ENCODE data around the gene SLC16A5. TPM values are rescaled to one million over a fixed set of nuclear protein-coding genes. Genes with fewer than 3 reads are reported as not detected.

The SLC16A5 gene
- total RNA-seq, 1 donor from 2014 or later, result 3.0 TPM

DNA sequence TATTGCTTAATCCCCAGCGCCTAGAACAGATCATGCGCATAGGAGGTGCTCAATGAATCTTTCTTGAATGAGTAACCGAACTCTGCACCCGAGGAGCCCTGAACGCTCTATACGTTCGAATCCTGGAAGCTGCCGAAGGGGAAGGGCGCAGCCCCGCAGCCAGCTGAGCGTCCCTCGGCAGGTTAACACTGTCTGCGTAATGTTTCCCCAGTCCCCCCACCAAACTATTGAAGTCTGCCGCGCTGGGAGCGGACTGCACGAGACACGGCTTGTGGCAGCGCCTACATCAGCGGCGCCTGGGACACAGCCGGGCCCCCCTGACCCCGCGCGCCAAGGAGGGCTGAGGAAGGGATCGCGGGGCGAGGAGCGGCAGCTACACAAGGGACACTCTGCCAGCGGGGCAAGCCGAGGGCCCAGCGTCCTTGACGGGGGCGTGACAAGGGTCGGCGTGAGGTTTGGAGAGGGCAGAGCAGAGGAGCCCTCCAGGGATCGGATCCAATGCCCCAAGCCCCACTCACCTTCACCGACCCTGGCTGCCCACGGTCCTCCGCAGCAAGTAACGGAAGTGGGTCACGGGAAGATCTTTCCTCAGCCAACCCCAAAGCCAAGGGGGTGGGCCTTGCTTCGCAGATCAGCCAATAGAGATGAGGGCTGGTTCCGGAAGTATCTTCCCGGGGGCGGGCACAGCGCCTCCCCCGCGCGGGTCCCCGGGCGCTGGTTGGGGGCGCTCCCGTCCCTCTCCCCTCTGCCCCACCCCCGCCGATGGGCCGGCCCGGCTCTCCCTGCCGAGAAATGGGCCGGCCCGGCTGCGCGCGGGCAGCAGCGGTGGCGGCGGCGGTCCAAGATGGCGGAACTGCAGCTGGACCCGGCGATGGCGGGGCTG, 41.1 kb upstream of the SLC16A5 start, which contains the start of the genes ATP5PD and KCTD2:
Gene ATP5PD (minus strand): TSS at position 563 of the 883 bp plus-strand sequence. CDS start 4,319 bp downstream, outside the sequence.
Gene KCTD2 (plus strand): TSS at position 819 of the 883 bp plus-strand sequence. CDS start 26 bp downstream, at position 845.
- Mint-ChIP-seq H3K4me3 (ENCODE audit: unreplicated experiment) (peak within 1 kb of the TSS; percentile 96), H3K36me3 (ENCODE audit: low read depth) (peaks cover 2% of the 10 kb centered on the region), H3K27me3 (ENCODE audit: low read depth) (no peaks in the 10 kb centered on the region), H3K9me3 (ENCODE audit: low read depth) (no peaks in the 10 kb centered on the region), H3K27ac (ENCODE audit: unreplicated experiment) (peak within 1 kb of the TSS; percentile 97), H3K4me1 (ENCODE audit: low read depth) (peaks cover 34% of the 10 kb centered on the region)
- TF ChIP-seq, protein P1, sequence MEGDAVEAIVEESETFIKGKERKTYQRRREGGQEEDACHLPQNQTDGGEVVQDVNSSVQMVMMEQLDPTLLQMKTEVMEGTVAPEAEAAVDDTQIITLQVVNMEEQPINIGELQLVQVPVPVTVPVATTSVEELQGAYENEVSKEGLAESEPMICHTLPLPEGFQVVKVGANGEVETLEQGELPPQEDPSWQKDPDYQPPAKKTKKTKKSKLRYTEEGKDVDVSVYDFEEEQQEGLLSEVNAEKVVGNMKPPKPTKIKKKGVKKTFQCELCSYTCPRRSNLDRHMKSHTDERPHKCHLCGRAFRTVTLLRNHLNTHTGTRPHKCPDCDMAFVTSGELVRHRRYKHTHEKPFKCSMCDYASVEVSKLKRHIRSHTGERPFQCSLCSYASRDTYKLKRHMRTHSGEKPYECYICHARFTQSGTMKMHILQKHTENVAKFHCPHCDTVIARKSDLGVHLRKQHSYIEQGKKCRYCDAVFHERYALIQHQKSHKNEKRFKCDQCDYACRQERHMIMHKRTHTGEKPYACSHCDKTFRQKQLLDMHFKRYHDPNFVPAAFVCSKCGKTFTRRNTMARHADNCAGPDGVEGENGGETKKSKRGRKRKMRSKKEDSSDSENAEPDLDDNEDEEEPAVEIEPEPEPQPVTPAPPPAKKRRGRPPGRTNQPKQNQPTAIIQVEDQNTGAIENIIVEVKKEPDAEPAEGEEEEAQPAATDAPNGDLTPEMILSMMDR (IDR thresholded peaks at IDR 0.05), result peak; percentile 33
- DNase-seq (ENCODE audit: low spot score), result peak; percentile 96

DNA sequence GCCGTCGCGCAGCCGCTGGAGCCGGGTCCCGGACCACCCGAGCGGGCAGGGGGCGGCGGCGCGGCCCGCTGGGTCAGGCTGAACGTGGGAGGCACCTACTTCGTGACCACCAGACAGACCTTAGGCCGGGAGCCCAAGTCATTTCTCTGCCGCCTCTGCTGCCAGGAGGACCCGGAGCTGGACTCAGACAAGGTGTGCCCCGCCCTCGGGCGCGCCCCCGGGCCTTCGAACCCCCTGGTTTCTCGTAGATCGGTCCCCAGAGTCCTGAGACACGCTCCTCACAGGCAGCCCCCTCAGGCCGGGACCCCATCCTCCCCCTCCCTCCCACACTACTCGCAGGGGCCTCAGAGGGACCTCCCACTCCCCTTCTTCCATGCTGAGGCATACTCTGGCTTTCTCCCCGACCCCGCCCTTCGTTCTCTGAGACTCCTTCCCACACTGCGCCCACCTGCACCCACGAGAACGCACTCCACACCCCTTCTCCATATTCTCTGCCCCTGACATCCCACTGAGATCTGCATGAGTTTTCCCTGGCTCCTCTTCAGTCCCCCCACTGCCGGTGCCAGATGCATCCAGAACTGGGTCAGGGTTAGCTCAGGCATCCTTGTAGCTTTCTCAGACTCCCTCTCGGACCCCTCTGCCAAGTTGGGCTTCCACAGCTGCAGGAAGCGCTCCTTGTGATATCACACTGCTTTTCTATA, 40.2 kb upstream of the SLC16A5 start:
- Mint-ChIP-seq H3K4me1 (ENCODE audit: low read depth) (peaks cover 34% of the 10 kb centered on the region), H3K27ac (ENCODE audit: unreplicated experiment) (peak overlapping the region; percentile 87), H3K36me3 (ENCODE audit: low read depth) (peaks cover 4% of the 10 kb centered on the region), H3K27me3 (ENCODE audit: low read depth) (no peaks in the 10 kb centered on the region), H3K4me3 (ENCODE audit: unreplicated experiment) (peak overlapping the region; percentile 96), H3K9me3 (ENCODE audit: low read depth) (no peaks in the 10 kb centered on the region)
- TF ChIP-seq, protein P1 (IDR thresholded peaks at IDR 0.05), result no peak
- DNase-seq (ENCODE audit: low spot score), result no peak

DNA sequence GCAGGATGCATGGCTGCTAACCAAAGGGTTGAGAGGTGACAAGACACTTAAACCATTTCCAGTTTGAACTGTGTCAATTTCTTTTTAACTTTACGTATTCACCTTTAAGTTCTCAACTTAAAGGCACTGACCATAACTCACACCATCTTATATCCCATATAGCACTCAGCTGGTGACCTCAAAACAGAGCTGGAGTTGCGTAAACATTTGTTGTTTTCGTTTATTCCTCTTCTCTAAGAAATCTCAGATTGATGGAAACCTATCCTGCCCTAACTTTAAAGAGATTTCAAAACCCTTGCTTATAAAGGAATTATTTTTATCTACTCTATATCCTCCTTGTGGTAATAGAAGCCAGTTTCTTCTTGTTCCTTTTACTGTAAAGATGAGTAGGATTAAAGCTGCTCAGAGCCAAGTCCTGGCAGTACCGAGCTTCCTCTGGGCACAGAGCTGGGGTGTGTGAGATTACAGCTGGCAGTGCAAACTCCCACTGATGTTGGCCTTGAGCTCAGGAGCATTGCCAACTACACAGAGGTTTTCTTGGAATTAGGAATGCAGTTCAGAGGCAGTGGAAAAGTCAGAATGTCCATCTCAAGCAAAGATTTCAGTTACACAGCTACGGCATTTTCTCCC, 39.4 kb upstream of the SLC16A5 start:
- no peak for DNase-seq (ENCODE audit: low spot score)
- TF ChIP-seq, protein P1 (IDR thresholded peaks at IDR 0.05), result no peak
- H3K27me3 Mint-ChIP-seq (ENCODE audit: low read depth), result no peaks in the 10 kb centered on the region
- H3K4me1 Mint-ChIP-seq (ENCODE audit: low read depth), result peaks cover 34% of the 10 kb centered on the region
- H3K27ac Mint-ChIP-seq (ENCODE audit: unreplicated experiment), result peak overlapping the region; percentile 87
- H3K4me3 Mint-ChIP-seq (ENCODE audit: unreplicated experiment), result peak overlapping the region; percentile 96
- peaks cover 8% of the 10 kb centered on the region for H3K36me3 Mint-ChIP-seq (ENCODE audit: low read depth)
- H3K9me3 Mint-ChIP-seq (ENCODE audit: low read depth), result no peaks in the 10 kb centered on the region

DNA sequence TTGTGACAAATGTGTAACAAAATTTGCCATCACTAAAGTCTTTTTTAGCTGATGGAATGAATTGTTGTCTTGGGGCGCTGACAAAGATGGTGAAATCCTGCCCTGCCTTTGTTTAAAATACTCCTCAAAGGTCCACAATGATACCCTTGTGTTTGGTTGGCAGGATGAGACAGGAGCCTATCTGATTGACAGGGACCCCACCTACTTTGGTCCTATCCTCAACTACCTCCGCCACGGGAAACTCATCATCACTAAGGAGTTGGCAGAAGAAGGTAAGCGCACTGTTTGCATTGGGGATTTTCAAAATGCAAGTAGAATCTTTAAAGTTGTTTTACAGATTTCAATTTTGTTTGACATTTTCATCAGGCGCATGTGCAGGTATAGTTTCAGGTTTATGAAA, 38.7 kb upstream of the SLC16A5 start:
- Mint-ChIP-seq H3K36me3 (ENCODE audit: low read depth) (peaks cover 9% of the 10 kb centered on the region), H3K9me3 (ENCODE audit: low read depth) (no peaks in the 10 kb centered on the region), H3K4me1 (ENCODE audit: low read depth) (peaks cover 34% of the 10 kb centered on the region), H3K4me3 (ENCODE audit: unreplicated experiment) (no peak overlapping the region), H3K27ac (ENCODE audit: unreplicated experiment) (no peak overlapping the region), H3K27me3 (ENCODE audit: low read depth) (no peaks in the 10 kb centered on the region)
- no peak for DNase-seq (ENCODE audit: low spot score)
- TF ChIP-seq, protein P1 (IDR thresholded peaks at IDR 0.05), result no peak

DNA sequence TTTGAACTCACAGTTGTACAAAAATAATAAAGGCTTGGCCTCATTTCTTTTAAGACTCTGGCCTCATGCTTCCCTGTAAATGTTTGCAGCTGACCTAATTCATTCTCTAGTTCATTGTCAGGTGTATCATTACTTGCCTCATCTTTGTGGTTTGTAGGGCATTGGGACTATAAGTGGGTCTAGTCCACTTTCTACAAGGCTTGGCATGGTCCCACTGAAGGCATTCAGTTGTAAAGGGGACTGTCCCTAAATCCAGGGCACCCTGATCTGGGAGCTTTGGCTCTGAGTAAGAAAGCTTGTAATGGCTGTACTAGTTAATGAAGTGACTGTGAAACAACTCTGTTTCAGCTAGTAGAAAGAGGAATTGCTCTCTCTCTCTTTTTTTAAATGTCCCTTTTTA, 38.0 kb upstream of the SLC16A5 start:
- DNase-seq (ENCODE audit: low spot score), result no peak
- H3K36me3 Mint-ChIP-seq (ENCODE audit: low read depth), result peaks cover 12% of the 10 kb centered on the region
- H3K9me3 Mint-ChIP-seq (ENCODE audit: low read depth), result no peaks in the 10 kb centered on the region
- TF ChIP-seq, protein P1 (IDR thresholded peaks at IDR 0.05), result no peak
- H3K27ac Mint-ChIP-seq (ENCODE audit: unreplicated experiment), result no peak overlapping the region
- H3K27me3 Mint-ChIP-seq (ENCODE audit: low read depth), result no peaks in the 10 kb centered on the region
- H3K4me1 Mint-ChIP-seq (ENCODE audit: low read depth), result peaks cover 32% of the 10 kb centered on the region
- no peak overlapping the region for H3K4me3 Mint-ChIP-seq (ENCODE audit: unreplicated experiment)

Data from chondrocyte (in vitro differentiated cells).